ENCODE data around the gene SNAPC4. TPM values are rescaled to one million over a fixed set of nuclear protein-coding genes. Genes with fewer than 3 reads are reported as not detected.

The SNAPC4 gene
- total and polyA plus RNA-seq, 9 of the 15 experiments (the other 6 are each of a cell fraction or from before 2014, with no cell fraction given) = 0.21 to 21.8 (median 8.8) TPM

- H3K4me1 ChIP-seq (replicated peaks in 1 of 2; ENCODE audit: control insufficient read depth in 2 of 2, insufficient read depth in 2 of 2, low read length in 2 of 2) = peaks cover 11 to 89% of the 10 kb centered on the region in 2 experiments
- FAIRE-seq (no peak), ATAC-seq (no peak), DNase-seq (ENCODE audit: extremely low read depth in 1 of 4, low spot score in 3 of 4) (no peak)
- no TSS peak for BruUV-seq (replicated peaks)
- H3K9me1 ChIP-seq (ENCODE audit: control insufficient read depth, insufficient read depth, low read length) = no peaks in the 10 kb centered on the region
- H3K27ac ChIP-seq (ENCODE audit: extremely low read depth, low read depth, low read length) = no peak overlapping the region
- ChIA-PET CTCF (ENCODE audit: low intra/inter-chr PET ratio) (no interaction called here), POLR2A (interaction anchor here (1.0 to 1.2 kb wide), 4 partner anchors 7 to 32 kb away, joined by 3 to 8 read pairs (median 4); no protein-coding TSS in a partner anchor)
- H3K4me3 ChIP-seq = no peak overlapping the region
- intact Hi-C loops (cut with micrococcal nuclease) (no loop called here), in situ Hi-C loops (cut with MboI) (no loop called here)
- H4K20me1 ChIP-seq (replicated peaks; ENCODE audit: control insufficient read depth, insufficient read depth, low read length) = no peaks in the 10 kb centered on the region
- no peak overlapping the region for H2AFZ ChIP-seq (ENCODE audit: low read depth, low read length)
- H3K27me3 ChIP-seq (ENCODE audit: control insufficient read depth in 2 of 2, insufficient read depth in 2 of 2, low read length in 2 of 2) = no peaks in the 10 kb centered on the region
- peaks cover 59% of the 10 kb centered on the region; the same call in 2 of the 3 replicates for H3K36me3 ChIP-seq (ENCODE audit: control insufficient read depth, insufficient read depth, low read length)
- H3K9ac ChIP-seq (ENCODE audit: insufficient read depth in 1 of 2, low read depth in 2 of 2, low read length in 2 of 2) = peak overlapping the region in 1 of 2 experiments; percentile 66; a peak in 2 of 4 replicates
- no peak for TF ChIP-seq U2AF2 (optimal IDR thresholded peaks at IDR 0.05; ENCODE audit: low read depth, low read length)
- no peak for TF ChIP-seq RBM22 (IDR thresholded peaks at IDR 0.05; ENCODE audit: low read depth, low read length, poor library complexity, severe bottlenecking)
- no peak for TF ChIP-seq FOXJ2 (tag; IDR thresholded peaks at IDR 0.05)
- no peak for TF ChIP-seq COPS2 (conservative IDR thresholded peaks at IDR 0.05)
- no peak for TF ChIP-seq ZBTB17 (CRISPR knock-in tag; IDR thresholded peaks at IDR 0.05)
- no peak for TF ChIP-seq ETS1 (conservative IDR thresholded peaks at IDR 0.05; ENCODE audit: control insufficient read depth, low read depth, low read length)
- TF ChIP-seq LEF1 (IDR thresholded peaks at IDR 0.05) = no peak
- TF ChIP-seq ZNF449 (CRISPR knock-in tag; IDR thresholded peaks at IDR 0.05) = no peak
- TF ChIP-seq RBM34 (IDR thresholded peaks at IDR 0.05; ENCODE audit: borderline replicate concordance, insufficient read depth, low read length) = no peak
- no peak for TF ChIP-seq NFIC (IDR thresholded peaks at IDR 0.05)
- TF ChIP-seq FOXA1 (IDR thresholded peaks at IDR 0.05; ENCODE audit: borderline replicate concordance) = no peak
- TF ChIP-seq SIX5 (IDR thresholded peaks at IDR 0.05; ENCODE audit: borderline replicate concordance in 1 of 2, insufficient read depth in 1 of 2, low read depth in 1 of 2, low read length in 2 of 2) = no peak
- no peak for TF ChIP-seq ZNF57 (CRISPR knock-in tag; IDR thresholded peaks at IDR 0.05)
- no peak for TF ChIP-seq WHSC1 (IDR thresholded peaks at IDR 0.05; ENCODE audit: low read length)
- no peak for TF ChIP-seq CCAR2 (IDR thresholded peaks at IDR 0.05; ENCODE audit: low read depth, low read length)
- no peak for TF ChIP-seq FOXM1 (IDR thresholded peaks at IDR 0.05; ENCODE audit: low read depth)
- TF ChIP-seq FOXM1 (CRISPR knock-in tag; IDR thresholded peaks at IDR 0.05; ENCODE audit: low read depth) = no peak
- no peak overlapping the region for H3K4me2 ChIP-seq (ENCODE audit: insufficient read depth, low read length)
- H3K79me2 ChIP-seq (ENCODE audit: control insufficient read depth, insufficient read depth, low read length) = peaks cover 3% of the 10 kb centered on the region
- no peaks in the 10 kb centered on the region for H3K9me3 ChIP-seq (replicated peaks; ENCODE audit: control insufficient read depth, insufficient read depth, low read depth, low read length)
- 96% methylated on average over 9 of the region's 9 CpGs for WGBS (ENCODE audit: insufficient coverage, low coverage, missing lambda C conversion rate)
Observed at GRCh38 chr9:136366826-136367225, 33.1 kb downstream of the SNAPC4 start.
